CD14-positive monocyte (primary cell): ENCODE results near the gene WEE1. TPM values are rescaled to one million over a fixed set of nuclear protein-coding genes. Genes with fewer than 3 reads are reported as not detected.

Experiments
- DNase-seq, 3 donors: peaks; one replicate each; pipeline ENCODE4 v3.0.0-alpha.2; 2011 to 2022
- H2AFZ ChIP-seq: 2 replicates; pipeline ENCODE4 v1.6.0; 2012; ENCODE audit warnings: mild to moderate bottlenecking, low read depth, low read length, inconsistent platforms; ENCODE audit not compliant: insufficient read depth, poor library complexity, severe bottlenecking
- H3K27ac ChIP-seq, 2 donors: 1 replicate in 1 of 2; 2 replicates in 1 of 2; pipeline ENCODE4 v1.5.1; 2012 to 2013; ENCODE audit warnings: low read length in 2 of 2, control low read depth in 1 of 2, inconsistent platforms in 1 of 2, low read depth in 1 of 2, mild to moderate bottlenecking in 1 of 2
- H3K27me3 ChIP-seq, 2 donors: one replicate each; pipeline versions ENCODE4 v1.6.0 to v1.6.1; 2011 to 2013; ENCODE audit warnings: low read length in 2 of 2; ENCODE audit not compliant: control insufficient read depth in 2 of 2, insufficient read depth in 2 of 2
- H3K36me3 ChIP-seq, 2 donors: replicated peaks in 1 of 2; 1 replicate in 1 of 2; 2 replicates in 1 of 2; pipeline versions ENCODE4 v1.5.1 to v1.6.1; 2012 to 2013; ENCODE audit warnings: low read length in 2 of 2, control low read depth in 1 of 2, inconsistent platforms in 1 of 2, mild to moderate bottlenecking in 1 of 2; ENCODE audit not compliant: insufficient read depth in 2 of 2, control insufficient read depth in 1 of 2
- H3K4me1 ChIP-seq, 2 donors: 1 replicate in 1 of 2; 2 replicates in 1 of 2; pipeline versions ENCODE4 v1.5.1 to v1.6.1; 2012 to 2013; ENCODE audit warnings: low read length in 2 of 2, control low read depth in 1 of 2, inconsistent platforms in 1 of 2, mild to moderate bottlenecking in 1 of 2, moderate library complexity in 1 of 2; ENCODE audit not compliant: insufficient read depth in 2 of 2, control insufficient read depth in 1 of 2
- H3K4me2 ChIP-seq: replicated peaks from 2 replicates; pipeline ENCODE3; 2012; ENCODE audit warnings: low read length, moderate library complexity, mild to moderate bottlenecking; ENCODE audit not compliant: poor library complexity, severe bottlenecking; ENCODE audit errors: extremely low read depth
- H3K4me3 ChIP-seq, 3 experiments: fragments of 200-600 bp in 1 of 3; sonication (generic) in 1 of 3; replicated peaks in 1 of 3; 1 replicate in 2 of 3; 2 replicates in 1 of 3; pipeline ENCODE4 v1.5.1; 2011 to 2013; ENCODE audit warnings: low read length in 3 of 3, mild to moderate bottlenecking in 3 of 3, control low read depth in 2 of 3, low read depth in 2 of 3, inconsistent platforms in 1 of 3, moderate library complexity in 1 of 3
- H3K79me2 ChIP-seq: 2 replicates; pipeline ENCODE4 v1.6.0; 2012; ENCODE audit warnings: mild to moderate bottlenecking, control low read depth, inconsistent platforms, low read length, moderate library complexity; ENCODE audit not compliant: insufficient read depth
- H3K9ac ChIP-seq: 2 replicates; pipeline ENCODE4 v1.6.0; 2017; ENCODE audit warnings: low read length, mild to moderate bottlenecking; ENCODE audit not compliant: insufficient read depth, poor library complexity, severe bottlenecking
- H3K9me3 ChIP-seq, 2 donors: replicated peaks in 1 of 2; 1 replicate in 1 of 2; 2 replicates in 1 of 2; pipeline versions ENCODE4 v1.5.1 to v1.6.1; 2012 to 2013; ENCODE audit warnings: low read length in 2 of 2, control low read depth in 1 of 2; ENCODE audit not compliant: control insufficient read depth in 1 of 2, insufficient read depth in 1 of 2
- H4K20me1 ChIP-seq: 2 replicates; pipeline ENCODE4 v1.6.0; 2012; ENCODE audit warnings: mild to moderate bottlenecking, low read length, control low read depth, moderate library complexity; ENCODE audit not compliant: insufficient read depth
- H3K27ac Mint-ChIP-seq, 7 donors: one replicate each; pipeline ENCODE4 v1.8.0; 2020; ENCODE audit warnings: mild to moderate bottlenecking in 7 of 7, mixed read lengths in 7 of 7, moderate library complexity in 6 of 7, inconsistent platforms in 2 of 7
- H3K27me3 Mint-ChIP-seq, 3 donors: one replicate each; pipeline ENCODE4 v1.8.0; 2021 to 2022; ENCODE audit warnings: low read depth in 3 of 3, mild to moderate bottlenecking in 3 of 3, mixed read lengths in 3 of 3, moderate library complexity in 3 of 3, inconsistent platforms in 1 of 3
- H3K36me3 Mint-ChIP-seq, 2 donors: one replicate each; pipeline ENCODE4 v1.8.0; 2020; ENCODE audit warnings: mixed read lengths in 2 of 2, inconsistent platforms in 1 of 2, mild to moderate bottlenecking in 1 of 2
- H3K4me1 Mint-ChIP-seq: one replicate; pipeline ENCODE4 v1.8.0; 2020; ENCODE audit warnings: mild to moderate bottlenecking, mixed read lengths
- H3K4me3 Mint-ChIP-seq, 2 donors: one replicate each; pipeline ENCODE4 v1.8.0; 2020; ENCODE audit warnings: mild to moderate bottlenecking in 2 of 2, mixed read lengths in 2 of 2, moderate library complexity in 1 of 2
- H3K9me3 Mint-ChIP-seq, 7 donors: one replicate each; pipeline ENCODE4 v1.8.0; 2020 to 2022; ENCODE audit warnings: mixed read lengths in 7 of 7, mild to moderate bottlenecking in 6 of 7, moderate library complexity in 6 of 7, inconsistent platforms in 2 of 7
- CTCF ChIP-seq: fragments of 200-600 bp; IDR thresholded peaks from one replicate; pipeline ENCODE4 v1.8.0; 2022; ENCODE audit warnings: antibody characterized with exemption, mild to moderate bottlenecking
- WGBS: methylation state at CpG from one replicate; pipeline ENCODE4 v1.1.5; 2013; ENCODE audit warnings: missing lambda C conversion rate; ENCODE audit not compliant: insufficient coverage; 5-methylcytosine and 5-hydroxymethylcytosine counted together
- intact Hi-C, 2 donors: fragments of 100-400 bp; cut with micrococcal nuclease; formaldehyde crosslinking; loops; one replicate each; pipeline versions ENCODE4 v1.15.0 to v1.15.1; 2023
- polyA plus RNA-seq, 3 donors: library from polyadenylated mRNA; depleted of rRNA in 1 of 3; unstranded in 2 of 3; stranded (reverse) in 1 of 3; fragments of 300-500 nt in 2 of 3; fragments of >200 nt in 1 of 3; fragmentation: Illumina TruSeq in 2 of 3; gene quantifications; 1 replicate in 2 of 3; 2 replicates in 1 of 3; pipeline ENCODE4 v1.2.3, GENCODE V29; 2012 to 2021

Gene WEE1
- polyA plus RNA-seq, 3 donors, result 0.05 to 0.41 (median 0.22) TPM

- no peak overlapping the region for H3K27ac ChIP-seq
- Mint-ChIP-seq H3K27me3 (peaks cover 0 to 5% (median 0%) of the 10 kb centered on the region in 3 donors), H3K4me3 (no peak overlapping the region), H3K4me1 (no peaks in the 10 kb centered on the region), H3K27ac (peak overlapping the region in 1 of 7 donors; percentile 24), H3K36me3 (peaks cover under 1 to 8% of the 10 kb centered on the region in 2 donors), H3K9me3 (no peaks in the 10 kb centered on the region)
- H3K36me3 ChIP-seq, result peaks cover 4 to 12% of the 10 kb centered on the region in 2 donors
- no peaks in the 10 kb centered on the region for H3K4me1 ChIP-seq
- no peaks in the 10 kb centered on the region for H4K20me1 ChIP-seq
- WGBS, result 98% methylated on average over 8 of the region's 11 CpGs
- H3K79me2 ChIP-seq, result no peaks in the 10 kb centered on the region
- no peaks in the 10 kb centered on the region for H3K27me3 ChIP-seq
- no peaks in the 10 kb centered on the region for H3K9me3 ChIP-seq
- intact Hi-C loops, result no loop called here
- DNase-seq, result no peak
- H3K9ac ChIP-seq, result no peak overlapping the region
- H3K4me3 ChIP-seq, result no peak overlapping the region
- no peak overlapping the region for H2AFZ ChIP-seq
- no peak for TF ChIP-seq CTCF
- no peak overlapping the region for H3K4me2 ChIP-seq
Measured at GRCh38 chr11:9594267-9595046, 21.0 kb downstream of the WEE1 start.

- H3K4me1 Mint-ChIP-seq, result peaks cover 19% of the 10 kb centered on the region
- Histone ChIP-seq H3K4me1 (peaks cover 20% of the 10 kb centered on the region in 2 donors), H3K9ac (no peak overlapping the region), H3K36me3 (no peaks in the 10 kb centered on the region), H3K4me3 (no peak overlapping the region), H3K4me2 (no peak overlapping the region), H3K9me3 (no peaks in the 10 kb centered on the region), H3K27ac (no peak overlapping the region), H2AFZ (no peak overlapping the region), H3K79me2 (no peaks in the 10 kb centered on the region), H4K20me1 (no peaks in the 10 kb centered on the region), H3K27me3 (no peaks in the 10 kb centered on the region)
- intact Hi-C loops, result no loop called here
- DNase-seq, result no peak
- no peak for TF ChIP-seq CTCF
- peaks cover 0 to 7% (median 0%) of the 10 kb centered on the region in 3 donors for H3K27me3 Mint-ChIP-seq
- H3K27ac Mint-ChIP-seq, result no peak overlapping the region
- WGBS, result 93% methylated on average over 3 of the region's 4 CpGs
- H3K9me3 Mint-ChIP-seq, result no peaks in the 10 kb centered on the region
- no peak overlapping the region for H3K4me3 Mint-ChIP-seq
- no peaks in the 10 kb centered on the region for H3K36me3 Mint-ChIP-seq
Measured at GRCh38 chr11:9596926-9597464, 23.5 kb downstream of the WEE1 start.
